ENCODE results near the gene ZSCAN23.
A peak's percentile ranks its signal among the peaks of the same experiment; 100 is the strongest.
"Not testable (repeated sequence)": the region's sequence is repeated elsewhere in the genome, so short reads cannot be mapped to it uniquely, and the experiment has no call there.

Gene ZSCAN23

DNA sequence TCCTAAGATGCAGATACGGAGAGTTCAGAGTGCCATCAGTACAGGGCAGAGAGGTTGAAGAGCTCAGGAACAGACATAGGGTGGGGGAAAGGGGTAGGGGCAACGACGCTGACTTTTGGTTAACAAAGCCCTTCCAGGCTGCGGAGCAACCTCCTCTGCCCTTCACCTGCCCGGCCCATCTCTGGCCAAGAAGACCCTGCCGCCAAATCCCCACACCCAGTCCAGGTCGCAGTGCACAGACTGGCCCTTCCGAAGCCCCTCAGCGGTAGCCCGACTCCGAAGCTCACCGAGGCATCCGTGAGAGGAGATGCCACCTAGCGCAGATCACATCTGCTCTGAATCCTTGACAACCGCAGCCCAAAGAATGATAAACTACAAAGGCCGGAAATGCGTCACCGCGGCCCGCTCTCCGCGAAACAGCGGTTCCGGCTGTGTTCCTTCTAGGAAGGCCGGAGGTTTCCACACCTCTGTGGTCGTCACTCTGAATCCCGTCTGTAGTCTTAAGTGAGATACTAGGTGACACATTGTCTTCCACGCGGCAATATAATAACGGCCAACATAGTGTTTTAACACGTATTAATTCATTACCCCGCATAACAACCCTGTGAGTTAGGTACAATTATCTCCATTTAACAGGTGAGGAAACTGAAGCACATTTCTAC, at the start of gene ZSCAN23:
Gene ZSCAN23 (minus strand): TSS at position 380 of the 662 bp plus-strand sequence. CDS start 7,225 bp downstream, outside the sequence.
- DNase-seq = peak; percentile 91

DNA sequence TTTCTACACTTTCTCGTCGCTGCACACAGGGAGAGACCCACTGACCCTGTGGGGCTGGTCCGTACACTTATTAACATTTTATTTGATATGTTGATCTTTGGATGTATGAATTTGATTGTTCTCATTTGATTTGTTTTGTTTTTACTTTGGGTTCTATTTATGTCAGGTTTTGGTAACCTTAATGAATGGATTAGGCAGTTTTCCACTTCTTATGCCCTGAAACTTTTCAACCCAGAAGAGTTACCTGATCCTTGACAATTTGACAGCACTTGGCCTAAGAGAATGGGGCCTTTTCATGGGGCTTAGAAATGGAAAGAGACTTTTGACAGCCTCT, 48.7 kb upstream of the ZSCAN23 start:
- DNase-seq = no peak

DNA sequence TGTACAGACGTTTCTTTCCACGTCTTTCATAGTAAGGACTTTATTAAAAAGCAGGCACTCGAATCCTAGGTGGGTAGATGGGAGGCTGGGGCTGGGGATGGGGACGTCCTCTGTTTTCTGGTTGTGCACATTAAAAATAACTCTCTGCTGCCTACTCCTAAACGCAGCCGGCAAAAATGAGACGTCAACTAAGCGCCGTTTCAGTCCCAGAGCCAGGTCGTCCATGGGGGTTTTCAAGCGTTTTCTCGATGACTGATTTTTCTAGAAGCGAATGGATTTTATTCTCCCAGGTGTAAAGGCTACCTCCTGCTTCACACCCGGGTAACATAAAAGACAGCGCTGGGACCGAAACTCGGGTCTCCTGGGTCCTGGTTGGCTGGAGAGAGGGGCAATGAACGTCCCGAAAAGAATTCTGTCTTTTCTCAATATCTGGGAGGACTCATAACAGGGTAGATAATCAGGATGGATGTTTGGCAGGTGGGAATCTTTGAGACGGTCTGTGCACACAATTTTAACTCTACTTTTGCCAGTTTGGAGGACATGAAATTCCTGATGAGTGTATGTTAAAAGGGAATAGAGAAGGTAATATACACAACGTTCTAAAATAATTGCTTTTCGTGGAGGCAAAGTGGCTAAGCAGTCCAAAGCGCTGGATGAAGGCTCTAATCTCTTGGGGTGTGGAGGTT, 47.1 kb upstream of the ZSCAN23 start:
- DNase-seq = no peak

DNA sequence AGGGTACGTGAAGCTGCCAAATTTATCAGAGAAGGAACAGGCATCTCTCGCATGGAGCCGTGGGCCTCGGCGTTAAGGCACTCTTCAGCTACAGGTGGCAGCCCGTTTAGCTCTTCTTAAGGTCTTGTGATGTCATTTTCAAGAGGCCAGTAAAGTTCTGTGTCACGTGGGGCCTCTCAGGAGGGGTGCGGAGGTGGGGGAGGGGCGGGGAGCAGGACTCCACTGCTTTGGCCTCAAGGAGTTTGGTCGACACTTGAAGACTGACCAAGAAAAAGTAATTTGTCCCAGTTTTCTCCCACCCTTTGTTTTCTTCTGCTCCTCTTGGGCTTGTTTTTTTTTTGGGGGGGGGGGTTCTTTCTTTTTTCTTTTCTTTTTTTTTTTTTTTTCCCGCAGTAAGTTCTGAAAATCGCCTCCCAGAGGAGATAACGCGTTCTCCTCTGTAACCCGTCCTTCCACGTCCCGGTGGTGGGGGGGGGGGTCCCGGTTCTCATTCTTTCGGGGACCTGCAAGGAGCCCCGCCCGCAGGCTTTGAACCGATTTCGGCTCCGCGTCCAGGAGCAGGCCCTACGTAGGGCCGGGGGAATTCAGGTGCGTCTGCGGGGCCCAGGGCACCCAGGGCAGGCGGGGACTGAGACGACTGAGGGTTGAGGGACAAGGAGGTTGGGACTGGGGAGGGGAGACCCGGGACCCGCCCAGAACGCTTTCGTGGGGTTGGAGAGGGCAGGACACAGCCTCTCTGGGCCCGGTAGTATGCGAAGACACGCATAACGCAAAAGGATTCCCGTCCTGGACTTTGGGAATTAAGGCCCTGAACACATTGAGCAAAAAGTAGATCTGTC, 46.3 kb upstream of the ZSCAN23 start:
- peak; percentile 10 for DNase-seq

DNA sequence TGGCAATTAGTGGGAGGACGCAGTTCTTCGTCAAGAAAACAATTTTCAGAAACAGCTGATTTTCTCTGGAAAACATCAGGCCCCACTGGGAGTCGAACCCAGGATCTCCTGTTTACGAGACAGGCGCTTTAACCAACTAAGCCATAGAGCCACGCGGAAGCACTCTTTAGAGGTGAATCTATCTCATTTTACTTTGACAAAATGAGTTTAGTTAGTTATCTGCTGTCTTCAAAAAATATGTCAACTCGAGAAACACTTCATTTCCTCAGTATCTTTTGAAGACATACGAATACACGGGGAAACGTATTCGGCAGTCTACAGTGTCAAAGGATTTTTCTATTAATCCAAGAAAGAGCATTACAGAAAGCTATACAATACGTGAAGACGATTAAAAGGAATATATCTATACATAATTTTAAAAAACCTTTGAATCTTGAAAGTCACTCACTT, 45.6 kb upstream of the ZSCAN23 start:
- no peak for DNase-seq

DNA sequence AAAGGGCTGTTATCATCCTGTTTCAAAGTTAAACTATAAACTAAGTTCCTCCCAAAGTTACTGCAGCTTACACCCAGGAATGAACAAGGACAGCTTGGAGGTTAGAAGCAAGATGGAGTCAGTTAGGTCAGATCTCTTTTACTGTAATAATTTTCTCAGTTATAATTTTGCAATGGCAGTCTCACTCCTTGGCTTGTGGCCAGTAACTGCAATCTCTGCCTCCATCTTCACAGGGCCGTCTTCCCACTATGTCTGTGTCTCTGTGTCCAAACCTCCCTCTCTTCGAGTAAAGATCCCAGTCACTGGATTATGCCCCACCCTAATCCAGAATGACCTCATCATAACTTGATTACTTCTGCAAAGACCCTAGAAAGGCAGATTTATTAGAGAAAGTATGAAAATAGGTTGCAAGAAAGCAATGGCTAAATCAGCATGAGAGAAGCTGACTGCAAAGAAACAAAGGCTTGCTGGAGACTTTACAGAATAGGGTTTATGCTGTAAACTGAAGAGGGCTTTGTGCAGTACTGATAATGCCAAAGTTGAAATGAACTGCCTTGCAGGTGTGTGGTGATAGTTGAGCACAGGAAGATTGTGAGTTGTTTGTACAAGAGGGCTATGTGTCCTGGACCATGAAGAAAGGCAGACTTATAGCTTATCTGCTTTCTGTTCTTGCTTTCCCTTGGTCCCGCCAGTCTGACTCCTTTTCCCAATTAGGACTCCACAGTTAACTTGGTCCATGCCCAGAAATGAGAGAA, 43.9 kb upstream of the ZSCAN23 start:
- no peak for DNase-seq

DNA sequence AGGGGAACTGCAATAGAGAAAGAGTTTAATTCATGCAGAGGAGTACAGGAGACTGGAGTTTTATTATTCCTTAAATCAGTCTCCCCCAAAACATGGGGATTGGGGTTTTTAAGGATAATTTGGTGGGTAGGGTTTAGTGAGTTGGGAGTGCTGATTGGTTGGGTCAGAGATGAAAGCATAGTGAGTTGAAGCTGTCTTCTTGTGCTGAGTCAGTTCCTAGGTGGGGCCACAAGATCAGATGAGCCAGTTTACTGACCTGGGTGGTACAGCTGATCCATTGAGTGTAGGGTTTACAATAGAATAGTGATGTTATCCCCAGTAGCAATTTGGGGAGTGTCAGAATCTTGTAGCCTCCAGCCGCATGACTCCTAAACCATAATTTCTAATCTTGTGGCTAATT, 43.2 kb upstream of the ZSCAN23 start:
- no peak for DNase-seq

DNA sequence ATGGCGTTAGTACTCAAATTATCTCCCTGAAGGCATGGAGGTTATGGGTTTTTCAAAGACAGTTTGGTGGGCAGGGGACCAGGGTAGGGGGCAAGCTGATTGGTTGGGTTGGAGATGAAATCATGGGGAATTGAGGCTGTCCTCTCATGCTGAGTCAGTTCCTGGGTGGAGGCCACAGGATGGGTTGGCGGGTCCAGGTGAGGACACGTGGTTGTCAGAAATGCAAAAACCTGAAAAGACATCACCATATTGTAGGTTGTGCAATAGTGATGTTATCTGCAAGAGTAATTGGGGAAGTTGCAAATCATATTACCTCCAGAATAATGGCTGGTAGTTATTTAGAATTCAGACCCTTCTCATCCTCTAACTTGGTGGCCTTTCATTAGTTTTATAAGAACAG, 42.2 kb upstream of the ZSCAN23 start:
- no peak for DNase-seq

DNA sequence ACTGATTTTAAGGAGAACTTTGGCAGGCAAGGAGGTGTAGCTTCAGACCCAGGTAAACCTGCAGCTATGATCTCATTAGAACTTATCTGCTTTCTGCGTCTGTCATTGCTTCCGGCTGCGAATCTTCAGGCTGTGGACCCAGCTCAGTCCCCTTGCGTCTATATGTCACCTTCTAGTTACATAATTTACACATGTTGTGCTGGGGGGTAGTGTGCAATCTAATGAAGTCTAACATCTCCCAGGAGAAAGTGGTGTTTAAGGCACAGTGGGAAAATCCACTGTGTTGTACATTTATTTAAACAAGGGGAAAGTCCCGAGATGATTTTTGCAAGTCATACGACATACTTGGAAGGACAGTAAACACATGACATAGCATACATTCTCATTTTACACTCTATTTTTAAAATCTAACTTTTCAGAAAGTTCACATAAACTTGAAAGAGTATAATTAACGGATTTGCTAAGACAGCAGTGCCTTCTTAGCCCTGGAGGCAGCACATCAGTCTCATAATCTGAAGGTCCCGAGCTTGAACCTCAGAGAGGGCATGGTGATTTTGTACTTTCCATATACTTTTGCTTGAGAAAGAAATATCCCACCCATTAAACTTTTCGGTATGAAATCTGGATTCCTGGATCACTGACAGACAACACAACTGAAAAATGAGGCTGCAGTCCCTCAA, 37.1 kb upstream of the ZSCAN23 start:
- no peak for DNase-seq

DNA sequence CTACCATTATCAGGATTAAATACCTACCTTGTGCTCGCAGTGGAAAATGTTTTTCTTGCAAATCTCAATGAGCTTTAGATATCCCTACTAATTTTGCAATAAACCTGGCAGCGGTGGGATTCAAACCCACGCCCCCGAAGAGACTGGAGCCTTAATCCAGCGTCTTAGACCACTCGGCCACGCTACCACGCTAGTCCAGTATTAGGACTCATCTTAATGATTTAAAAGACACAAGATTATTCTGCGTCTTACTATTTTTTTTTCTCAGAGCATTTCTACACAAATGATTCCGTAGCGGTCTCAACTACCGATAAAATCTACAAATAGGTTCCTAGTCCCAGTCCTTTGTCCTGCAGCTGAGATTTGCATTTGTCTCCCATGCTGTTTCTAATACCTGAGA, 35.2 kb upstream of the ZSCAN23 start:
- no peak for DNase-seq

DNA sequence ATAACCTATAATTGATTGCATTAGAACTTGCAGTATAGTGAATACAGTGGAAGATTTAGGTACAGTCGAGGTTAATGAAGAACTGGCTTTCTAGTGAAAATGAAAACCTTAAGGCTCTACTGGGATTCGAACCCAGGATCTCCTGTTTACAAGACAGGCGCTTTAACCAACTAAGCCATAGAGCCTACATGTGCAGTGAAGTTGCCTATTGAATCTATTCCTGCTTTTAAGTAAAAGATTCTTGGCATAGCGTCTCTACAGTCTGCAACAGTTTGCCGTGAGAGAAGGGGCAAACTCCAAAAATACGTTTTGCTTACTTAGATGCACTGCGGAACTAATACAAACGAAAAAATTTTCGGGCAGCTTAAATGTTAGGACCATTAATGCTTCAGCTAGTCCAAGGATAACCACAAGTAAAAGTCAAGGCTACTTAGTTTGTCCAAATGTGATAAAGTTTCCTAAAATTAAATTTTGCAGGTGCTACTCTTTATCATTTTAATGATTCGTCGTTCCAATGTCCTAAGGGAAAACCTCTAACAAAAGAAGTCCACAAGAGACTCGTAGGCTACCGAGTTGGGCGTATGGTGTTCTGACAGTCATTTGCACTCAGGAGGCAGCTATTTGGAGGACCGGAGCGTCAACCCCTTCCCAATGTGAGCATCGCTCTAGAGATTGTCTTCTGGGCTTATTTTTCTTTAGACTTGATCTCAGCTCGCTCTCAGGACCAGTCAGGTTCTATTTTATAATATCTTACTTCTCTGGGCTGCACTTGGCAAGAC, 31.3 kb upstream of the ZSCAN23 start:
- peak; percentile 63 for DNase-seq

DNA sequence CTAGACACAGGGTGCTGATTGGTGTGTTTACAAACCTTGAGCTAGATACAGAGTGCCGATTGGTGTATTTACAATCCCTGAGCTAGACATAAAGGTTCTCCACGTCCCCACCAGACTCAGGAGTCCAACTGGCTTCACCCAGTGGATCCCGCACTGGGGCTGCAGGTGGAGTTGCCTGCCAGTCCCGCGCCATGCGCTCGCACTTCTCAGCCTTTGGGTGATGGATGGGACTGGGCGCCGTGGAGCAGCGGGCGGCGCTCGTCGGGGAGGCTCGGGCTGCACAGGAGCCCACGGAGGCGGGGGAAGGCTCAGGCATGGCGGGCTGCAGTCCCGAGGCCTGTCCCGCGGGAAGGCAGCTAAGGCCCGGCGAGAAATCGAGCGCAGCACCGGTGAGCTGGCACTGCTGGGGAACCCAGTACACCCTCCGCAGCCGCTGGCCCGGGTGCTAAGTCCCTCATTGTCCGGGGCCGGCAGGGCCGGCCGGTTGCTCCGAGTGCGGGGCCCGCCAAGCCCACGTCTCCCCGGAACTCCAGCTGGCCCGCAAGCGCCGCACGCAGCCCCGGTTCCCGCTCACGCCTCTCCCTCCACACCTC, 26.0 kb upstream of the ZSCAN23 start:
- not testable (repeated sequence) for DNase-seq

DNA sequence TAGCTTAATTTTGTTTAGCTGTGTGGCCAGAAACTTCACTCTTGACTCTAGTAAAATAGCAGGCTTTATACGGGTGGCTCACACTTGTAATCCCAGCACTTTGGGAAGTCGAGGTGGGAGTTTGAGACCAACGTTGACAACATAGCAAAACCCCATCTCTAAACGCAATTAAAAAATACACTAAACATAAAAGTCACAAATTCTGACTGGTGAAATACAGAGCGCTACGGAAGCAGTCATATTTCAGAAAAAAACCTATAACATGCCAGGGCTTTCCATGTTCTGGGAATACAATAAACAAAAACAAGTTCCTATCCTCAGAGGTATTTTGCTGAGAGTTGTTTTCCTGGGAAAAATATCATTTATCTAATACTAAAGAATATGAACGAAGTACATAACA, 24.8 kb upstream of the ZSCAN23 start:
- DNase-seq = no peak

DNA sequence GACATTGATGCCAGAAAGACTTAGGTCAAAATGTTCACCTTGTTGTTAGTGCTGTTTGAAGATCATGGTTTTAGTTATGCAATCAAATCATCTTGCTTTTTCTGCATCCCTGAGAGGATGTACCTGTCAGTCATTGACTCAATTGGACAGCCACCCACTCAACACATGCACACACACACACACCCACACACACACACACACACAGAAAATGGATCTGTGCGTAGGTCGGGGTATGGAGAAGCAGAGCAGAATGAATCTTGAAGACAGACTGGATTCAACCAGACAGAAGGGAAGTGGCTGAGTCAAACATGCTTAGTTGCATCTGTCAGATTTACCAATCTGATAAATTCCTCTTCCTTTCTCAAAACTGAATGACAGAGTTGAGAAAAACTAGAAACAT, 19.1 kb upstream of the ZSCAN23 start:
- no peak for DNase-seq

DNA sequence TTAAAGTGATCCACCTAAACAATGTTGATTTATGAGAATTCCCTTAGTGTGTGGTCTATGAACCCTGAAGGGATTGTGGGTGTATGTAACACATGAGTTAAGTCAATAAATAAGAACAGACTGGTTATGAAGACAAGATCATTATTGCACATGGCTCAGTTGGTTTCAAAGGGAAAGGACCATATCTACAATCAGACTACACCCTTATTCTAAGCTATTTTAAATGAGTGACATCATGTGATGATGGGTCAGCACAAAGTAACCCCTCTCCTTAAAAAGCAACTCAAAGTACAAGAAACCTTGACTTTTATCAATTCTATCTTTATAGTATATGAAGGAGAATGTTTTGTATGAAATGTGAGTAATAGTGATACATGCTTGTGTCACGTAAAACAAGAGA, 15.3 kb upstream of the ZSCAN23 start:
- no peak for DNase-seq

DNA sequence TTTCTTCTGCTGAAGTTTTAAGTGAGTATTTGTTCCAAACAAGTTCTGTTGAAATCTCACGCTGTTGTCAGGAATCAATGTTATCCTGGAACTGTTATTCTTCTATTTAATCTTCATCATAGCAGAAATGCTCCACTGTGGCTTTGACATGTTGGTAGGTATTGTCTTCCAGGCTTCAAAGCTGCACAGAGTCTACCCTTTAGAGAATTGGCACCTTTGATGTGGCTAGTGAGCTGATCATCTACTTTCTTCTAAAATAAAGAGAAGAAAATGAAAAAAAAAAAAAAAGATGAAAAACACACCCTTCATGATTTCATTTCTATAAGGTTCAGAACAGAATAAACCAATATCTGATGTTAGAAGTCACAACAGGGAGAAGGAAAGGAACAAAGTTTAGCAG, 5.8 kb upstream of the ZSCAN23 start:
- DNase-seq = no peak

DNA sequence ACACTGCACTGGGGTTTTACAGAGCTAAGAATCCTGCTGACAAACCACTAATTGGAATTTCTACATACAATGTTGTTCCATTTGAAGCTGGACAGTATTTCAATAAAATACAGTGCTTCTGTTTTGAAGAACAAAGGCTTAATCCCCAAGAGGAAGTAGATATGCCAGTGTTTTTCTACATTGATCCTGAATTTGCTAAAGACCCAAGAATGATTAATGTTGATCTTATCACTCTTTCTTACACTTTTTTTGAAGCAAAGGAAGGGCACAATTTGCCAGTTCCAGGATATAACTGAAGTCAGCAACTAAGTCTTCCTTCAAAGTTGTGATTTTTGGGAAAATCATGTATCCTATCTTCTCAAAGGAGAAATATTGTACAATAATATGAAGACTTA, 4.2 kb upstream of the ZSCAN23 start:
- not testable (repeated sequence) for DNase-seq

DNA sequence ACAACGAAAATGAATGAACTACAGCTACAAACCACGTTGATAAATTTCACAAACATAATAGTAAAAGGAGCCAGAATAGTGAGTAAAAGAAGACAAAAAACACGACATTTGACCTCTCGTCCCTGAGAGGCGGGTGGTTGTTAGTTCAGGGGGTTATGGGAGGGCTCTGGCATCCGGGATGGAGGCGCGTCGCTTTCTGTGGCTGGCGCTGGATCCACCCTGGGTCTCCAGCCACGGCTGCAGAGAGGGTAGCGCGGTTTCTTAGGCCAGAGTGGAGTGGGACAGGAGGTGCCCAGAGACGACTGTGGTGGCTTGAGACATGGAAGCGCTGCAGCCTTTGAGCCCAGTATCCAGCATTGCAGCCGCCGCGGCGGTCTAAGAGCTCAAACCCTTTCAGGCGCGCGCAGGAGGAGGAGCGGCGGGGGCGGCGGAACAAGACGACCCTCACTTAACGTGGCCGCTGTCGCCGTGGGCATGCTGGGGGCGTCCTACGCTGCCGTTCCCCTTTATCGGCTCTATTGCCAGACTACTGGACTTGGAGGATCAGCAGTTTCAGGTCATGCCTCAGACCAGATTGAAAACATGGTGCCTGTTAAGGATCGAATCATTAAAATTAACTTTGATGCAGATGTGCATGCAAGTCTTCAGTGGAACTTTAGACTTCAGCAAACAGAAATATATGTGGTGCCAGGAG, 3.7 kb upstream of the ZSCAN23 start:
- no peak for DNase-seq

DNA sequence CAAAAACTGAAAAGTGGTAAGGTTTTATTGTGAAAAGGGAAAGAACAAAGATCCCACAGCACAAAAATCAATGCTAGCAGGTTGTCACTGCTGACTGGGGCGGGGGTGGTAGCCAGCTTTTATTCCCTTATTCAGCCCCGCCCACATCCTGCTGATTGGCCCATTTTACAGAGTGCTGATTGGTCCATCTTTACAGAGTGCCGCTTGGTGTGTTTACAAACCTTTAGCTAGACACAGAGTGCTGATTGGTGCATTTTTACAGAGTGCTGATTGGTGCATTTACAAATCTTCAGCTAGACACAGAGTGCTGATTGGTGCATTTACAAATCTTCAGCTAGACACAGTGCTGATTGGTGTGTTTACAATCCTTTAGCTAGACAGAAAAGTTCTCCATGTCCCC, 1.5 kb upstream of the ZSCAN23 start:
- DNase-seq = not testable (repeated sequence)

DNA sequence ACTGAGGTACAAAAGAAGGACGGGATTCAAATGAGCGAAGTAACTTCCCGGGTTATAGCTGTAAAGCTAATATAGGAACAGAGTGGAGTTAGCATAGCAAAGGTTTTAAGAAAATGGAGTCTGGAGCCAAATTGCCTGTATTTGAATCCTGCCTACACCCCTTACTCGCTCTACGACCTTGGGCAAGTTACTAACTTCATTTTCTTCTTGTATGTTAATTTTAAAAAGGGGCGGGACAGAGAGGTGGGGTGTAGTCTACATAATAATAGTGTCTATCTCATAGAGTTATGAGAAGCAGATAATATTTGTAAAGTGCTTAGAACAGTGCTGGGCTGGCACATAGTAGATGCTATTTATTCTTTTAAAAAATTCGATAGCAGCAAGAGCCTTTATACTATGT, 705 bp downstream of the ZSCAN23 start:
- no peak for DNase-seq

DNA sequence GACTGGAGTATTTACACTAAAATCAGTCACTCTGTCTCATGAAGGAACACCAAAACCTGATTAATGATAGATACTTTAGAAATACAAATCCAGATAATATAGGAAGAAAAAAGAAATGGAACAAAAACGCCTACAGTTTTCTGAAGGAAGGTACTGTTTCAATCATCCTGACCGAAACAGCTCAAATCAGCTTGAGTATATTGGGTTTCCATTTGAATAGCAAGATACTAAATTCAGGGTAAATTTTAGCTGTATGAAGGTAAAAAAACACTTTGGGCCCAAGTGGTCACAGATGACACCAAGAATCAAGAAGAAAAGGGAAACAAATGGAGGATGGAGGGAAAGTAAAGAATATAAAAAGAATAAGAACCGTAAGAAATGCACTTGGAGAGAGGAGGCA, 6.9 kb downstream of the ZSCAN23 start:
- DNase-seq = no peak

All from NCI-H1105 treated with DMSO at 0.1 percent for 48 hours (cell line).